ENCODE results near the gene ATP6V0B. TPM values are rescaled to one million over a fixed set of nuclear protein-coding genes. Genes with fewer than 3 reads are reported as not detected.

ATP6V0B gene
- total and polyA plus RNA-seq, 2 of the 8 experiments (the other 6 are each of a cell fraction or from before 2014, with no cell fraction given): 105 to 308 TPM

DNA sequence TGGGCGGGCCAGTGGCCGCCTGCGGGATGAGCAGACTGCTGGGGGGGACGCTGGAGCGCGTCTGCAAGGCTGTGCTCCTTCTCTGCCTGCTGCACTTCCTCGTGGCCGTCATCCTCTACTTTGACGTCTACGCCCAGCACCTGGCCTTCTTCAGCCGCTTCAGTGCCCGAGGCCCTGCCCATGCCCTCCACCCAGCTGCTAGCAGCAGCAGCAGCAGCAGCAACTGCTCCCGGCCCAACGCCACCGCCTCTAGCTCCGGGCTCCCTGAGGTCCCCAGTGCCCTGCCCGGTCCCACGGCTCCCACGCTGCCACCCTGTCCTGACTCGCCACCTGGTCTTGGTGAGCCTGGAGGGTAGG lies 6.4 kb downstream of the ATP6V0B start:
- Histone ChIP-seq H3K4me2 (ENCODE audit: insufficient read depth in 1 of 2, low read depth in 2 of 2, low read length in 2 of 2) (no peak overlapping the region; a peak in 1 of 4 replicates), H3K27ac (ENCODE audit: low read depth, low read length) (no peak overlapping the region), H3K14ac (ENCODE audit: insufficient read length) (no peak overlapping the region), H4K5ac (ENCODE audit: insufficient read length, low read depth, low read length) (no peak overlapping the region), H2BK5ac (ENCODE audit: low read depth, low read length) (peak overlapping the region; percentile 62; the same call in 1 of the 2 replicates), H3K9ac (replicated peaks in 1 of 4; ENCODE audit: extremely low read depth in 1 of 4, low read depth in 3 of 4, low read length in 3 of 4) (no peak overlapping the region), H3K4ac (replicated peaks; ENCODE audit: insufficient read length, low read depth, low read length) (no peak overlapping the region), H3K23ac (ENCODE audit: insufficient read length) (no peak overlapping the region), H2AFZ (ENCODE audit: low read length) (no peak overlapping the region), H4K20me1 (replicated peaks in 1 of 2; ENCODE audit: control insufficient read depth in 1 of 2, insufficient read depth in 2 of 2, low read length in 2 of 2) (peaks cover 0 to 34% of the 10 kb centered on the region in 2 experiments), H3K79me2 (ENCODE audit: control insufficient read depth in 1 of 2, insufficient read depth in 2 of 2, low read length in 2 of 2) (peaks cover 0 to 16% of the 10 kb centered on the region in 2 experiments; a peak in 2 of 4 replicates), H3K79me1 (ENCODE audit: low read depth, low read length) (peaks cover 23% of the 10 kb centered on the region), H3K56ac (replicated peaks; ENCODE audit: insufficient read length, low read depth, low read length) (no peak overlapping the region), H2BK20ac (ENCODE audit: low read length) (no peak overlapping the region), H3K23me2 (ENCODE audit: low read depth, low read length) (peaks cover 16% of the 10 kb centered on the region), H3K4me1 (replicated peaks in 1 of 4; ENCODE audit: control insufficient read depth in 3 of 4, insufficient read depth in 4 of 4, low read length in 3 of 4) (peaks cover 4 to 13% (median 11%) of the 10 kb centered on the region in 4 experiments), H2AK5ac (ENCODE audit: low read depth, low read length) (no peak overlapping the region), H3K27me3 (replicated peaks in 1 of 4; ENCODE audit: control insufficient read depth in 3 of 4, extremely low read depth in 1 of 4, insufficient read depth in 3 of 4, low read length in 3 of 4) (no peaks in the 10 kb centered on the region), H3K4me3 (ENCODE audit: extremely low read depth in 1 of 4, insufficient read depth in 2 of 4, low read depth in 3 of 4, low read length in 4 of 4) (no peak overlapping the region), H3K18ac (ENCODE audit: extremely low read depth, low read length) (no peak overlapping the region), H4K8ac (ENCODE audit: extremely low read depth, insufficient read depth, low read length) (peak overlapping the region; percentile 45), H2BK15ac (ENCODE audit: low read length) (no peak overlapping the region), H4K91ac (replicated peaks; ENCODE audit: insufficient read length, low read length) (no peak overlapping the region), H3K9me3 (ENCODE audit: insufficient read depth in 2 of 2, low read depth in 1 of 2, low read length in 1 of 2) (no peaks in the 10 kb centered on the region), H3K36me3 (ENCODE audit: control insufficient read depth in 2 of 4, insufficient read depth in 4 of 4, low read length in 3 of 4) (peaks cover 2 to 34% (median 15%) of the 10 kb centered on the region in 4 experiments; a peak in 5 of 8 replicates), H2BK120ac (replicated peaks; ENCODE audit: low read depth, low read length) (no peak overlapping the region), H2BK12ac (ENCODE audit: low read depth, low read length) (no peak overlapping the region)
- CTCF ChIA-PET (ENCODE audit: partially characterized antibody): interaction anchor here (0.8 kb wide), 1 partner anchor 62 kb away, joined by 3 read pairs; no protein-coding TSS in a partner anchor
- 92% methylated on average over 16 of the region's 20 CpGs; no CpG with 5 or more reads in 1 of the 2 experiments for WGBS, 2 experiments (ENCODE audit: extremely low coverage in 1 of 2, insufficient coverage in 1 of 2, insufficient read length in 1 of 2, insufficient replicate concordance in 2 of 2, low coverage in 1 of 2, low lambda C conversion rate in 2 of 2, missing lambda C conversion rate in 1 of 2)
- no peak for FAIRE-seq
- POLR2A ChIA-PET (ENCODE audit: partially characterized antibody): interaction anchor here (0.7 to 1.9 kb wide), 3 partner anchors 9 to 67 kb away, joined by 3 to 10 read pairs (median 4); partner anchors contain the start of gene CCDC24
- no peak for DNase-seq (ENCODE audit: low read depth in 1 of 2, low spot score in 2 of 2)
- TF ChIP-seq TBP (IDR thresholded peaks at IDR 0.05; ENCODE audit: low read depth, low read length) (no peak), RFX5 (IDR thresholded peaks at IDR 0.05; ENCODE audit: borderline replicate concordance, low read depth, low read length) (no peak), TCF12 (IDR thresholded peaks at IDR 0.05; ENCODE audit: low read depth, low read length) (no peak), FOSL1 (IDR thresholded peaks at IDR 0.05; ENCODE audit: insufficient read depth, low read depth, low read length) (no peak), TEAD4 (IDR thresholded peaks at IDR 0.05; ENCODE audit: low read depth, low read length) (no peak), BACH1 (IDR thresholded peaks at IDR 0.05; ENCODE audit: low read length) (no peak), CHD1 (IDR thresholded peaks at IDR 0.05; ENCODE audit: low read depth, low read length) (no peak), EP300 (IDR thresholded peaks at IDR 0.05; ENCODE audit: borderline replicate concordance in 1 of 2, low read depth in 2 of 2, low read length in 2 of 2) (no peak), TAF7 (optimal IDR thresholded peaks at IDR 0.05; ENCODE audit: borderline replicate concordance, low read depth, low read length) (no peak), RNF2 (IDR thresholded peaks at IDR 0.05; ENCODE audit: borderline replicate concordance, low read depth, low read length, missing control alignments, poor library complexity, severe bottlenecking) (no peak)
- TF ChIP-seq, protein P1, sequence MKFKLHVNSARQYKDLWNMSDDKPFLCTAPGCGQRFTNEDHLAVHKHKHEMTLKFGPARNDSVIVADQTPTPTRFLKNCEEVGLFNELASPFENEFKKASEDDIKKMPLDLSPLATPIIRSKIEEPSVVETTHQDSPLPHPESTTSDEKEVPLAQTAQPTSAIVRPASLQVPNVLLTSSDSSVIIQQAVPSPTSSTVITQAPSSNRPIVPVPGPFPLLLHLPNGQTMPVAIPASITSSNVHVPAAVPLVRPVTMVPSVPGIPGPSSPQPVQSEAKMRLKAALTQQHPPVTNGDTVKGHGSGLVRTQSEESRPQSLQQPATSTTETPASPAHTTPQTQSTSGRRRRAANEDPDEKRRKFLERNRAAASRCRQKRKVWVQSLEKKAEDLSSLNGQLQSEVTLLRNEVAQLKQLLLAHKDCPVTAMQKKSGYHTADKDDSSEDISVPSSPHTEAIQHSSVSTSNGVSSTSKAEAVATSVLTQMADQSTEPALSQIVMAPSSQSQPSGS (IDR thresholded peaks at IDR 0.05; ENCODE audit: low read length): no peak
